NOMO-1 (cell line): ENCODE results near the gene COG4.
A peak's percentile ranks its signal among the peaks of the same experiment; 100 is the strongest.
"Not testable (repeated sequence)": the region's sequence is repeated elsewhere in the genome, so short reads cannot be mapped to it uniquely, and the experiment has no call there.

ENCODE experiments used
- DNase-seq, 2 experiments: peaks; one replicate each; lab custom pipeline; 2025; ENCODE audit not compliant: unreplicated experiment in 2 of 2; lab: John Stamatoyannopoulos, UW

The COG4 gene

DNA sequence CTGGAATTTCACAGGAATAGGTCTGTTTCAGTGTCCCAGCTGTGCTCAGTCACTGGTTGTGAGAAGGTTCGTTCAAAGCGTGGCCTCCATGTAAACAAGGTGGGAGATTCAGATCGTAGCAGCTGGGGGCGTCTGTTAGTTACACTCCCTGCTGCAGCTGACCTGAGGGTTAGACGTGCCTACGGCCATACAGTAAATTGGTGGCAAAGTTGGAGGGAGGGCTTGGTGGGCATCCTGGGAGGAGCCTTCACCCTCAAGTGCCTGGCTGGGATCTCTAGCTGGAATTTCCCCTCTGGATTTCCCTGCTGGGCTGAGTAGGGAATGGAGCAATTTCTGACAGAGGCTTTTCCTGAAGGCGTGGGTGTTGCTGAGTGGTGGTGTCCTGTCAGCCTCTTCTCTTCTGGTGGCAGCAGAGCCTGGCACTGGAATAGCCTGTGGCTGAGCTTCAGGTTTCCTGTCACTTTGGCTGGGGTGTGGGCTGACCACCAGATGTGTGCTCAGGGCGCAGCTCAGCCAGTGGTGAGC lies 62.6 kb downstream of the COG4 start:
- no peak for DNase-seq

DNA sequence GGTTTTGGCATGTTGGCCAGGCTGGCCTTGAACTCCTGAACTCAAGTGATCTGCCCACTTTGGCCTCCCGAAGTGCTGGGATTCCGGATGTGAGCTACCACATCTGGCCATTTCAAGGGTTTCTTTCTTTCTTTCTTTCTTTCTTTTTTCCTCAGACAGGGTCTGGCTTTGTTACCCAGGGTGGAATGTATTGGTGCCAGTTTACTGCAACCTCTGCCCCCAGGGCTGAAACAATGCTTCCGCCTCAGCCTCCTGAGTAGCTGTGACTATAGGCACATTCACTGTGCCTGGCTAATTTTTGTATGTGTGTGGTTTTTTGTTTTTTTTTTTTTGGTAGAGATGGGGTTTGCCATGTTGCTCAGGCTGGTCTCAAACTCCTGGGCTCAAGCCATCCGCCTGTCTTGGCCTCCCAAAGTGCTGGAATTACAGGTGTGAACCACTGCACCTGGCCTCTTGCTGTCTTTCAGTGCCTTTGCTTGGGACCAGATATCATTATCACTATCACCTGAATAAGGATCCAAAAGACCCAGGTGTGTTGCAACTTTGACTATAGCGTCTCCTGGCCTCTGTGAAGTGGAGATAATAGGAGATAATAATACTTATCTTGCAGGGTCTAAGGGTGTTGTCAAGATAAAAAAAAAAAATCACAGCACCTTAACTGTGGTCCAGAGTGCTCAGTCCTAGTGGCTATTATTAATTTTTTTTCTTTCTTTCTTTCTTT lies 65.7 kb downstream of the COG4 start:
- DNase-seq = no peak

DNA sequence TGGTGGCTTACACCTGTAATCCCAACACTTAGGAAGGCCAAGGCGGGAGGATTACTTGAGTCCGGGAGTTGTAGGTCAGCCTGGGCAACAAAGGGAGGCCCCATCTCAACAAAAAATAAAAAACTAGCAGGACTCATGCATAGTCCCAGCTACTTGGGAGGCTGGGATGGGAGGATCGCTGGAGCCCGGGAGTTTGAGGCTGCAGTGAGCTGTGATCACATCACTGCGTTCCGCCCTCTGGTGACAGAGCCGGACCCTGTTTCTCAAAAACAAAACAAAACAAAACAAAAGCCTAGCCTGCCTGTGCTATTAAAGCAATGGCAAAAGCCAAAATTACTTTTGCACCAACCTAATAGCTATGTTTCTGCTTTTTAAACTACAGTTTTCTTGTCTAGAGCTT lies 67.4 kb downstream of the COG4 start:
- no peak for DNase-seq

DNA sequence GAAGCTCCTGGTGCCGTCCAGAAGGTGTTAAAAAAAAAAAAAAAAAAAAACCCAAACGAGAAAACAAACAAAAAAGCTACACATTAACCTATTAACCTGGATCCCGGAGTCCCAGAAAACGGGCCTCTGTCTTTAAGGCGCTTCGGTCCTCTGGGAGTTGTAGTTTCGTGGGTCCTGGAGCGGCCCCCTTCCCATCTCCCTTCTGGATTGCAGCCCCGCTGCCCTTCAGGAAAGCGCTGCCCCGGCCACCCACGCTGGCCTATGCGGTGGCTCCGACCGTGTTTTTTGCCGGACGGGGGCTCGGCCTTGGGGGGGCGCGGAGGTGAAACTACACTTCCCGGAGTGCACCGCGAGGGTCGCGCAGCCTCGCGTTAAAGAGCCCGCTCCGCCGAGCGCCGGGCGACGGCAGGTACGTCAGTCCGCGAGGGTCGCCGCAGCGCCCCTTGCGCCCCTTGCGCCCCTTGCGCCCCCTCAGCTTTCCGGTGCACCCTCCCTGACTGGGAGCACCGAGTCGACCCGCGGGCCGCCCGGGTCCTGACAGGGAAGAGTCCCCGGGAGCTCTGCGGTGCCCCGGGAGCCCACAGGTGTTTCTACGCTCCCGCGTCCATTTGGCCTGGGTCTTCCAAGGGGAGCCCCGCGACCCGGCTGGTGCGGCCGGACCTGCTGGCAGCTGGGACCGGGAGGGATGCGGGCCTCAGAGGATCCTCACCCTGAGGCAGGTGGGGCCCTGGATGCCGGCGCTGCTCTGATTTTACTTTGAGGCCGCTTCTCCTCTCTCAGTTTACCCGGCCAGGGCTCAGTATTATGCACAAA lies 68.9 kb downstream of the COG4 start, which contains the start of gene FCSK:
TSS of gene FCSK (plus strand) at position 374 of the 813 bp plus-strand sequence. CDS start 8,596 bp downstream, outside the sequence.
- DNase-seq = peak; percentile 57 to 62

DNA sequence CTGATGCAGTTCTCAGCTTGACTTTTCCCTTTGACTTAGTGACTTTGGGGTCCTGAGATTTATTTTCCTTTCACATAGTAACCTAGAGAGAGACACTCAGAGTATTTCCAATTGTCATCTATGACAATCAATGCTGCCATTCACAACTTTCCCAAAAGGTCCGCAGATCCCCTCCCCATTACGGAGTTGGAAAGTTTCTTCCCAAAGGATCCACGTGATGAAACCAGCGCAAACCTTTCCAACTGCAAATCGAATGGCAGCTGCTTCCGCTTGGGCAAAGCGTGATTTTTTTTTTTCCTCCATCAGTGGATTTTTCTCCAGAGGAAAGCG lies 69.5 kb downstream of the COG4 start:
- no peak for DNase-seq

DNA sequence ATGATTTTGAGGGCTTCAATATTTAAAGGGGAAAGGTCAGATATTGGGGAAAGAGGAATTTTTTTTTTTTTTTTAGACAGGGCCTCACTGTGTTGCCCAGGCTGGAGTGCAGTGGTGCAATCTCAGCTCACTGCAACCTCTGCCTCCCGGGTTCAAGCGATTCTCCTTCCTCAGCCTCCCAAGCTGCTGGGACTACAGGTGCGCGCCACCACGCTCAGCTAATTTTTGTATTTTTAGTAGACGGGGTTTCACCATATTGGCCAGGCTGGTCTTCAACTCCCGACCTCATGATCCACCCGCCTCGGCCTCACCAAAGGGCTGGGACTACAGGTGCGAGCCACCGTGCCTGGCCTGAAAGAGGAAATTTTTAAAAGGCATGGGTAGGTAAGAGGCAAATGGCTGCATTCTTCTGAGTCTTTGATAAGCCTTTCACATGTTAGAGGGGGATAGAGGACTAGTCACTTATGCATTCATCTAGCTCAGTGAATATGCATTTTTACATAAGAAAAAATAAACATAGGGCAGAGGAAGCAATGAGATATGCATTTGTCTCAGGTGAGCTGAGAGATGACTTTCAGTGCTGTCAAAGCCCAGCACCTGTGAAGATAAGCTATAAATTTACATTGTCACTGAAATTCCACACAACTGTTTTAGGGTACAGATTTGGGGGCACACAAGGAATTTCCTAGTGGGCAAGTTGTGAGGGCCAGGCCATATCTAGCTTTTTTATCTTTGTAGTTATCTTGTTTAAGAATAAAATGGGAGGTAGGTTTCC lies 70.0 kb downstream of the COG4 start:
- no peak for DNase-seq

DNA sequence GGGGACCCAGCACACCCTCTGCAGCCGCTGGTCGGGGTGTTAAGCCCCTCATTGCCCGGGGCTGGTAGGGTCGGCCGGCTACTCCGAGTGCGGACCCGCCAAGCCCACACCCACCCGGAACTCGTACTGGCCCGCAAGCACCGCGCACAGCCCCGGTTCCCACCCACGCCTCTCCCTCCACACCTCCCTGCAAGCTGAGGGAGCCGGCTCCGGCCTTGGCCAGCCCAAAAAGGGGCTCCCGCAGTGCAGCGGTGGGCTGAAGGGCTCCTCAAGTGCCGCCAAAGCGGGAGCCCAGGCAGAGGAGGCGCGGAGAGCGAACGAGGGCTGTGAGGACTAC lies 72.4 kb downstream of the COG4 start:
- not testable (repeated sequence) for DNase-seq

GRCh38 chr16:70450142-70451003 lies 73.0 kb downstream of the COG4 start:
- not testable (repeated sequence) for DNase-seq

- DNase-seq = no peak
Measured at GRCh38 chr16:70448075-70448474, 75.3 kb downstream of the COG4 start.

DNA sequence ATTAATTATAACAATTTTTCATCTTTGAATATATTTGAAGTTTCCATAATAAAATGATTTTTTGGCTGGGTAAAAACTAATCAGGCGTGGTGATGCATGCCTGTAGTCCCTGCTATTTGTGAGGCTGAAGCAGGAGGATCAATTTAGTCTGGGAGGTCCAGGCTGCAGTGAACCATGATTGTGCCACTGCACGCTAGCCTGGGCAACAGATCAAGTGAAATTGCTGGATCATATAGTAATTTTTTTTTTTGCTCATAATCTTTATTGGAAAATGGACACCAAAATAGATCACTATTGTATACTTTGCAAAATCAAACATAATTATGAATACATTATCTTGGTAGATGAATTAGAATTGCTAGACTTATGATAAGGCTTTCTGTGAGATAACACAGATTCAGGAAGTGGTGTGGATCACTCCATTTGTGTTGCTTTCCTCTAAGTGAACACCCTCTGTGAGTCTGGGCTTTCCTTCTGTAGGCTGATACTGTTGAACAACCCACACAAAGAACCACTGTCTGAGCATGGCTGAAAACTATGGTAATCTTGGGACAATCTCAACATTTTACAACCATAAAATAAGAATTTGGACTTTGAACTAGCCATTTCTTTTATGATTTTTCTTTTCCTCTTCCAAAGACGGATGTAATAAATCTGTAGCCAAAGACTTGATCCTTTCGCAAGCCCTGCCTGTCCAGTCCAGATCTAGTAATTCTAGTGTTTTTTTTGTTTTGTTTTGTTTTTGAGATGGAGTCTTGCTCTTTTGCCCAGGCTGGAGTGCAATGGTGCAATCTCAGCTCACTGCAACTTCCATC lies 78.9 kb downstream of the COG4 start:
- peak; percentile 16 to 78 for DNase-seq

DNA sequence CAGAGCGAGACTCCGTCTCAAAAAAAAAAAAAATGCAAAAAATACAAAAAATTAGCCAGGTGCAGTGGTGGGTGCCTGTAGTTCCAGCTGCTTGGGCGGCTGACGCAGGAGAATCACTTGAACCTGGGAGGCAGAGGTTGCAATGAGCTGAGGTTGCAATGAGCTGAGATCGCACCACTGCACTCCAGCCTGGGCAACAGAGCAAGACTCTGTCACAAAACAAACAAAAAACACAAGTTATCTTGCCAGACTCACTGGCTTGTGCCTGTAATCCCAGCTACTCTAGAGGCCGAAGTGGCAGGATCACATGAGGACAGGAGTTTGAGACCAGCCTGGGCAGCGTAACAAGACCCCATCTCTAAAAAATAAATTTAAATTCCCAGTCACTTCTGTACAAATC lies 81.0 kb downstream of the COG4 start:
- no peak for DNase-seq

DNA sequence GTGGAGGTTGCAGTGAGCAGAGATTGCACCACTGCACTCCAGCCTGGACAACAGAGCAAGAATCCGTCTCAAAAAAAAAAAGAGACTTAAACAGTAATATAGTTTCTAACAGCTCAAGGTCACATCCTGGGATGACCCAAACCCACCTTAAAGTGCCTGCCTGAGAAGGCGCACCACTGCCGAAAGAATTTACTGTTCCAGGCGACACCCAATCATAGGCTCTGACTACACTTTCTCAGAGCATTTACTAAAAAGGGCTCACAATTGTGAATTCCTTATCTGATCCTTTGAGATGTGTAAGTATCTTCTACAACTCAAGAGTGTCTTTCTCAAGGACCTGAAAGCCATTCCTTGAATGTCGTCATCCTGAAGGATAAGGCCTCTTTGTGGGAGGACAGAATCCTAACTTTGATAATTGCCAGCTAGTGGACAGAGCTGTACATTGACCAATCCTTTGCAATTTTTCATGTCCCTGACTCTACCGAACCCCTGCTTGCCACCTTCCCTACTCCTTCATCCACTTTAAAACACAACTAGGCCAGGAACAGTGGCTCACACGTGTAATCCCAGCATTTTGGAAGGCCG lies 81.9 kb downstream of the COG4 start:
- DNase-seq = no peak

GRCh38 chr16:70440009-70440692 lies 83.2 kb downstream of the COG4 start:
- DNase-seq = no peak

DNA sequence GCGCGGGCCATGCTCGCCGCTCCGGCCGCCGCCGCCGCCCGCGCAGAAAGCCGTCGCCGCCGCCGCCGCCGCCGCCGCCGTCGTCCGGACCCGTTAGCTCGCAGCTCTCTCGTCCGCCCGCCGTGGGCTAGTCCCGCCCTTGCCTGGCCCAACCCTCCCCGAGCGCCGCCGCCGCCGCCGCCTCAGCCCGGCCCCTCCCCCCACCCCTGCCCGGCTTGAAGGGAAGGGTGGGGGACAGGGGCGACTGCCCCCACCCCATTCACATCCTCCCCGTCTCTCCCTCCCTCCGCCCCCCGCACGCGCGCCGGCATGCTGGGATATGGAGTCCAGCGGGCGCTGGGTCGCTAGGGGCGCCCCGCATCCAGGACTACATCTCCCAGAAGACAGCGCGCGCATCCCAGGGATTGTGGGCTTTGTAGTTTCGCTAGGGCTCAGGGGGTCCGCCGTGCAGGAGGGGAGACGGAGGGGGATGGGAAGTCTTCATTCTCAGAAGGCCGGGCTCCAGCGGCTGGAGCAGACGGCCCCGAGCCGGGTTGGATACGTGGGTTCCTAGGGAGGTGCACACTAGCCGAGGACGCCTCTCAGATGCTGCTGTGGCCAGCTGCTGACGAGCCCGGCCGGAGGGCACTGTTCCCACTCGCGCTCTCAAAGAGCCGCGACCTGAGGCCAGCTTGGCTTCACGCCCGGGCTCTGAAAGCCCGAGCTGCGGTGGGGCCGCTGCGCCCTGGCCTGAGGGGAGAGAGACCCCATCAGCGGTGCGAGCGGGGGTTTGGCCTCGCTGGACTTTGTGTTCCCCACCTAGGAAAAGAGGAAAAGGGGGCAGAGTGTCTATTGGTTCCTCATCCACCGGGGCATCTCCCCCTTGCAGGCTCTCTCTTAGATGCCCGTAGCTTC lies 84.1 kb downstream of the COG4 start, which contains the start of gene ST3GAL2:
TSS of gene ST3GAL2 (minus strand) at position 132 of the 894 bp plus-strand sequence. CDS start 40,570 bp downstream, outside the sequence.
- peak; percentile 72 to 87 for DNase-seq

GRCh38 chr16:70438585-70438968 lies 84.8 kb downstream of the COG4 start:
- DNase-seq = no peak

- DNase-seq = peak; percentile 4 to 11
Measured at GRCh38 chr16:70437582-70438557, 85.5 kb downstream of the COG4 start.
